MV-4-11 (cell line): ENCODE data around the gene RINT1.
"Not testable (repeated sequence)": the region's sequence is repeated elsewhere in the genome, so short reads cannot be mapped to it uniquely, and the experiment has no call there.

ENCODE experiments used
- DNase-seq: peaks from one replicate; lab custom pipeline; 2025; lab: John Stamatoyannopoulos, UW

RINT1 gene

DNA sequence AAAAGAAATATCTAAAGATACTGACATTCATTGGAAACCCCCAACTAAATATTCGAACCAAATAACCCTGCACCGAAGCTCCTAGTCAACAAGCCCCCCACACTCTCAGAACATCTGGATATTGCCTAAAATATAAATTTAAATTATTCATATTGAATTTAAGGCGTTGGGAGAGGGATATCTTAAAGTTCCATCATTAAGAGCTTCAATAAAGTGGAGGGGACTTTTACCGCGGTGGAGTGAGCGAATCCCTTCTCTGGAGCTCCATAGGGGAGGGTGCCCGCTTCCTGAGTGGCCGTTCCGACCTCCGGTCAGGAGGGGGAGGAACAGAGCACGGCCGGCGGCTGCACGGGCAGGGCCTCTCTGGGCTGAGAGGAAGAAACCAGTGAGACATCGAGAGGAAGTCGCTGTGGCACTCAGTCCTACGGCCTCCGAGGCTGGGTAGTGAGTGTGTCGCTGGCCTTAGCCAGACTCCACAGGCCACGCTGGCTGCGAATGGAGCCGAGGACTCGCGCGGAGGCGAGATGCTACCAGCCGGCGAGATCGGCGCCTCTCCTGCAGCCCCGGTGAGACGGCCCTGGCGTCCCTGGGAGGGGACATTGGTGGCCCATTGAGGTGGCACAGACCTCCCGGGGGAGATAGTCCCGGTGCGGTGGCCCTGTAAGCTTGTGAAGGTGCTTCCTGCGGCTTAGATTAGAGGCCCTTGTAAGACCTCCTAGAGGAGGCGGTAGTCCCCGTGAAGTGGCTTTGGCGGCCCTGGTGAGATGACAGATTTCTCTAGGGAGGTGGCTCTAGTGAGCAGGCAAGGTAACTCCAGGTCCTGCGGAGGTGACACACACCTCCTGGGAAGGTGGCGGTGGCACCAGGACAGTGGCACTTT is at the start of gene RINT1:
Gene RINT1 (plus strand): TSS at position 410 of the 880 bp plus-strand sequence. CDS start 115 bp downstream, at position 525.
- DNase-seq, result peak; percentile 91

DNA sequence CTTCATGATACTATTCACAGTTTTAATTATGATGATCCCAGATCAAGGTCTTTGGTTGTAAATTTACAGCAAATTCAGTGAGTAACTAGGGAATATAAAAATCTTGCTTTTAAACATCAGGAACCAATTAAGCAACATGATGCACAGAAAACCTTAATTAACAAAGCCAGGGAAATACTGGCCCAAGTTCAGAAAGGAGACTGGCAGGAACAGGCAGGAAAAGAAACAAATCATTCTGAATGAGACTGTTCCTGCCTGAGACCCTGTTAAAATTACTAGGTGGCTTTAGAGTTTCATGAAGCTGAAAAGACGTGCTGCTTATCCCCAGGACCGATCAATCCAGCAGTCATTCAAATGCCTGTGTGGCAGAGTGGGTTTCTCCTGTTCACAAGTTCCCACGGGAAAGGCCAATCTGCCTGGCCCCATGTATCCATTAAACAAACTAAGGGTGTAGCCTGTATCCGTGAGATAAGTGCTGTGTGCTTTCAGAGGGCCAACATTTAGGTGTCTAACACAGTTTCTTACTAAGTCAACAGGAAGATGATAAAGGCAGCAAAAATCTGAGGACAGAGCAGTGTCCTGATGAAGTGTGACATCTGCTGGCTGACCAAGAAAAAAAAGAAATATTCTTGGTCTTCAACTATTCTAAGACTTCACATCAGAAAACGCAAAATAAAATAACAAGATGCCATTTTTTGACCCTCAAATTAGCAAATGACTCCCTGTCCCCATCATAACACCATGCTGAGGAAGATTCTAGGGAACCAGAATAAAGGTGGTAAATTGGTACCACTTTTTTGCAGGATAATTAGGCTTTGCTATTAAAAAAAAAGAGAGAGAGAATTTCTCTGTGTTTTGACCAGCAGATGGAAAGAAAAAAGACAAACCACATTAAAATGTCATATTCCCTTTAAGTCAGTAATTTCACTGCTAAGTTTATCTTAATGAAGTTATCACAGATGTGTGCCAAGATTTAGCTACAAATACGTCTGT is 44.1 kb upstream of the RINT1 start:
- DNase-seq, result no peak

DNA sequence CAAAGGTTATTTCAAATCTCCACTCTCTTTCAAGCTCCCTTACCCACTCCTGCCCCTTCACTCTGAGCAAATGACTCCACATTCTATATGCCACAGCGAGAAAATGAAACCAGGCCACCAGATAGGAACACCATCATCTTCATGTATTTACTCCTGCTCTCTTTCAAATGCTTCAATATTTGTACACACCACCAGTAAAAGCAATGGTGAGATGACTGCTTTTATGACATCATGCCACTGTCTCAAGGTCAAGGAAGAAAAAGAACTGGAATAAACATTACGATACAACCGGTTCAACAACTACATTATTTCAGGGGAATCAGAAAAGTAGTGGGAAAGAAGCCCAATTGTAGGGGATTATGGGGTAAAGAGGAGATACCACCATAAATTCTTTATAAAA is 42.6 kb upstream of the RINT1 start:
- no peak for DNase-seq

GRCh38 chr7:105493196-105493922 is 38.6 kb upstream of the RINT1 start:
- DNase-seq, result no peak

- no peak for DNase-seq
Observed at GRCh38 chr7:105493923-105494315, 38.1 kb upstream of the RINT1 start.

DNA sequence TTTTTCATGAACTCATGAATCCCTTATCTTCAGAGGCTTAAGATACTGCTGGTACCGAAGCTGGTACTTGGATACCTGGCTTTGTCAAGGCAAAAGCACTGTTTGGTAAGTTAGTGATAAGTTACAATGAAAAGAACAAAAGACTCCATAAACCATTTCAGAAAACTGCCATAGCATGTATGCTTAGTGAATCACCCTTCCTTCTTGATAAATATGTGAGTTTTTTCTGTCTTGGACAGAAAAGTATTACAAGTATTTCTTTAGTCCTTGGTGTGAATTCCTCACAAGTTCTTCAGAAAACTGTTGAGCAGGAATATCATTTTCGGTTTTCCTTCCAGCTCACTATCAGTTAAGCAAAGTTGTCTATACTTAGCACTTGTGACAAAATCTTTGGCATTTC is 35.5 kb upstream of the RINT1 start:
- no peak for DNase-seq

- DNase-seq, result no peak
Observed at GRCh38 chr7:105497016-105497415, 35.0 kb upstream of the RINT1 start.

DNA sequence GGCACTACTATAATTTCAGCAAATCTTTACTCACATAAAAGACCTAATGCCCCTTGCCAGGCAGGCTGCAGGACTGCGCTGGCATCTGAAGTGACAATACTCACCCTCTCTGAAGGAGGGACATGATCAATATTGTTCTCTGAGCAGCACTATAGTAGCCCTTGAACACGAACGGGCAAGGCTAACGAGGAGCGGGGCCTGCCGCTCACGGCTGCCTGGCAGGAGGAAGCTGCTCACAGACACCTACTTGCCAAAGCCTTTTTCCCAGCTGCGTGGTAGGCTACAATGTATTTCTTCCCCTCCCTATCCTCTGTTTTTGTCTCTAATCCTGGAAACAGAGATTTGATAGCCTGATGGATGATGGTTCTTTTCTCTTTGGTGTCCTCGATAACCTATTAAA is 29.8 kb upstream of the RINT1 start:
- DNase-seq, result no peak

- no peak for DNase-seq
Observed at GRCh38 chr7:105512415-105512814, 19.6 kb upstream of the RINT1 start.

GRCh38 chr7:105512926-105513526 is 19.0 kb upstream of the RINT1 start:
- DNase-seq, result peak; percentile 10

- not testable (repeated sequence) for DNase-seq
Observed at GRCh38 chr7:105515610-105516009, 16.4 kb upstream of the RINT1 start.

GRCh38 chr7:105519353-105519752 is 12.6 kb upstream of the RINT1 start:
- no peak for DNase-seq

DNA sequence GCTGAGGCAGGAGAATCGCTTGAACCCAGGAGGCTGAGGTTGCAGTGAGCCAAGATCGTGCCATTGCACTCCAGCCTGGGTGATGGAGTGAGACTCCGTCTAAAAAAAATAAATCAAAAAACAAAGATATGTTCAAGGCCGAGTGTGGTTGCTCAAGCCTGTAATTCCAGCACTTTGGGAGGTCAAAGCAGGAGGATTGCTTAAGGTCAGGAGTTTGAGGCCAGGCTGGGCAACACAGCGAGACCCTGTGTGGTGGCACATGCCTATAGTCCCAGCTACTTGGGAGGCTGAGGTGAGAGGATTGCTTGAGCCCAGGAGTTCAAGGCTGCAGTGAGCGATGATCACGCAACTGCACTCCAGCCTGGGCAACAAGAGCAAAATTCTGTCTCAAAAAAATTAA is 11.4 kb upstream of the RINT1 start:
- not testable (repeated sequence) for DNase-seq

DNA sequence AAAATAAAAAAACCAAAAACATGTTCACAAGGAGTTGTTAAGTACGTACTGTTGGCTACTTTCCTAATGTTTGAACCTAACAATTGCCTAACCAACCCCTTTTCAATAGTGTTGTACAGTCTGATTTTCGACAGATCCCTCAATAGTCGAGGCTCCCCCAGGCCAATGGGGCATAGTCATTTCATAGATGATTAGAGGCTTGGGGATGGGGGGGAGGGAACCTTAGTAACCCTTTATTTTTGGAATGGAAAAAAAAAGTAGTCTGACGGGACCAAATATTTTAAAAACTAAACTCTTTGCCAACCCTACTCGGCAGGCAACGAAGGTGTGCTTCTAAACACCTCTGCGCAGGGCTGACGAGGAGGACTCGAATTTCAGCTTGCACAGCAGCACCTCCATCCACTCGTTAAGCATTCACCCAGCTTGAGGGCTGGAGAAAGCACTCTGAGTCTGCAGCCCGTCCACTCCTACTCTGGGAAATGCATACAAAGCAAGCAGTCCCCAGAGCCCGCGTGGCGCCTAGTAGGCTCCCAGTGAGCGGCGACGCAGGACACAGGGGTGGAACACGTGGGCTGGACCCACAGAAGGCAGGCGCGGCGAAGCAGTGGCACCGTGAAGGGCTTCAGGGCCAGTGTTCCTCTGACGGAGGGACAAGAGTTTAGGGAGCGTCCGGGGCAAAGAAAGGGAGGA is 10.8 kb upstream of the RINT1 start:
- DNase-seq, result peak; percentile 42

DNA sequence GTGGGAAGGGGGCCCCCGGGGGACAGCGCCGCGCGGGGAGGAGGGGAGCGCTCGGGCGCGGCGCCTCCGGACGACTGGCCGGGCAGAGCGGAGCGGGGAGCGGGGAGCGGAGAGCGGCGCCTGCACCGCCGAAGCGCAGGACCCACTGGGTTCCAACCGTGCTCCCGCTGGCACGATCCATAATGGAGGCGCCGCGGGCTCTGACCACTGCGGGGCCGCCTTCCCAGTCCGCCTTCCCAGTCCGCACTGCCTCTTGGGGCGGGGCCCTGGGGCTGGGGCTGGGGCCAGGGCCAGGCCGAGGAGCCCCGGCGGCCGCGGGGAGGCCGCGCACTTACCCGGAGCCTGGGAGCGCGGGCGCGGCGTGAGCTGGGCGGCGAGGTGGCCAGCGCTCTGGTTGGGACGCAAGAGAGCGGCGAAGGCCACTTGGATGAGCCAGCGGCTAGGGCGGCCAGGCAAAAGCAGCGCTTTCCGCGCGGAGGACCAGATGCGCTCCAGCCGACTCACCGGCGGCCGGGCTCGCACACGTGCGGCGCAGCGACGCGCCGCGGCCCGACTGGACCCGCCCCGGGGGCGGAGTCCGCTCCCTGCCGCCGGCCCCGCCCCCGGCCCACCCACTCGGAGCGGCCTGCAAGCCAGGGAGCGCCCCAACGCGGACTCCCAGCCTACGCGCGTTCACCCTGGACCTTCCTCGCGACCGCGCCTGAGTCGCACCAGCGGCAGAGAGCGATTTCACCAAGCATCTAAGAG is 10.1 kb upstream of the RINT1 start, which contains the start of gene PUS7:
Gene PUS7 (minus strand): TSS at position 555 of the 747 bp plus-strand sequence. CDS start 13,759 bp downstream, outside the sequence.
- DNase-seq, result peak; percentile 74

DNA sequence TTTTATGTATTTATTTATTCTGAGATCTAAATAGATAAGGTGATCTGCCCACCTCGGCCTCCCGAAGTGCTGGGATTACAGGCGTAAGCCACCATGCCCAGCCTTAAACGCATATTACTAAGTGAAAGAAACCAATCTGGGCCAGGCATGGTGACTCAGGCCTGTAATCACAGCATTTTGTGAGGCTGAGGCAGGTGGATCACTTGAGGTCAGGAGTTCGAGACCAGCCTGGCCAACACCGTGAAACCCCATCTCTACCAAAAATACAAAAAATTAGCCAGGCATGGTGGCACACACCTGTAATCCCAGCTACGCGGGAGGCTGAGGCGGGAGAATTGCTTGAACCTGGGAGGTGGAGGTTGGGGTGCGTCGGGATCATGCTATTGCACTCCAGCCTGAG is 7.6 kb upstream of the RINT1 start:
- DNase-seq, result not testable (repeated sequence)

DNA sequence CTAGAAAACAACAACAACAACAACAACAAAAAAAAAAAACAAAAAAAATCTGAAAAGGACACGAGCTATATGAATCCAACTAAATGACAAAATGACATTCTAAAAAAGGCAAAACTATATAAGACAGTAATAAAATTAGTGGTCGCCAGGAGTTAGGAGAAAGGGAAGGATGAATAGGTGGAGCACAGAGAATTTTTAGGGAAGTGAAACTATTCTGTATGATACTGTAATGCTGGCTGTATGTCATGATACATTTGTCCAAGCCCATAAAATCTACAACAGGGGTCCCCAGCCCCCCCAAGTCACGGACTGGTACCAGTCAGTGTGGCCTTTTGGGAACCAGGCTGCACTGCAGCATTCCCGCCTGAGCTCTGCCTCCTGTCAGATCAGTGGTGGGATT is 7.2 kb upstream of the RINT1 start:
- DNase-seq, result peak; percentile 41

DNA sequence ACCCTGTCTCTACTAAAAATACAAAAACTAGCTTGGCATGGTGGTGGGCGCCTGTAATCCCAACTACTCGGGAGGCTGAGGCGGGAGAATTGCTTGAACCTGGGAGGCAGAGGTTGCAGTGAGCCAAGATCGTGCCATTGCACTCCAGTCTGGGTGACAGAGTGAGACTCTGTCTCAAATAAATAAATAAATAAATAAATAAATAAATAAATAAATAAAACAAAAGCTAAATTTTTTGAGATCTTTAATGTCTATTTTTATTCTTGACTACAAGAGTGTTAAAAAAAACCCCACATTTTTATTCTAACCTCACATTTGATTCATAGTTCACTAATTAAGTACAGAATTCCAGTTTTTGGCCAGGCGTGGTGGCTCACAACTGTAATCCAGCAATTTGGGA is 4.3 kb upstream of the RINT1 start:
- DNase-seq, result not testable (repeated sequence)

DNA sequence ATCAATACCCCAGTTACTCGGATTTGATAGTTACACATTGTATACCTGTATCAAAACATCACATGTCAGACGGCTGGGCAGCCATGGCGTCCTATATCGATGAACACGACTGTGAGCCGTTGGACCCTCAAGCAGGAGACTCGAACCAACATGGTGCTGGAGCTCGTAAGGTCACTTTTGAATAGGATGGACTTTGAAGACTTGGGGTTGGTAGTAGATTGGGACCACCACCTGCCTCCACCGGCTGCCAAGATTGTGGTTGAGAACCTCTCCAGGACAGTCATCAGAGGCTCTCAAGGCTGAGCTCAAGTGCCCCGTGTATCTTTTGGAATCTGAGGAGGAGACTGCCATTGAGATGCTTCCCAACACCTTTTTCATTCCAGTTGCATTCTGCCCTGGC is 1.9 kb upstream of the RINT1 start:
- DNase-seq, result no peak

- DNase-seq, result no peak
Observed at GRCh38 chr7:105530546-105530945, 1.5 kb upstream of the RINT1 start.
